Measurements from ENCODE around the gene ATXN10.

The ATXN10 gene

DNA sequence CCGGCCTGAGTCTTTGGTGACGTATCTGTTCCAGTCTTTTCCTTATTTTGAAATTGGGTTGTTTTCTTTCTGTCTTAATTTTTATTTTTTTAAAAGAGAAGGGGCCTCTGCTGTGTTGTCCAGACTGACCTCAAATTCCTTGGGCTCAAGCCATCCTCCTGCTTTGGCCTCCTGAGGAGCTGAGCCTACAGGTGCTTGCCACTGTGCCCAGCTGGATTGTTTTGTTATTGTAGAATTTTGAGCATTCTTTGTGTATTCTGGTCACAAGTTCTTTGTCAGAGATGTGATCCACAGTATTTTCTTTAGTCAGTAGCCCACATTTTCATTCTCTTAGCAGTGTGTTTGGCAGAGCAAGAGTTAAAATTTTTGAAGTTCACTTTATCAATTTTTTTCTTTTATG lies 100.1 kb downstream of the ATXN10 start:
- no peak for DNase-seq (ENCODE audit: low read depth)
- no peak for TF ChIP-seq CTCF (conservative IDR thresholded peaks at IDR 0.05; ENCODE audit: control insufficient read depth, insufficient read depth, low read depth, low read length)
- no peak overlapping the region for H3K4me3 ChIP-seq (ENCODE audit: control insufficient read depth, low read depth, low read length)

- no peak for TF ChIP-seq CTCF (conservative IDR thresholded peaks at IDR 0.05; ENCODE audit: control insufficient read depth, insufficient read depth, low read depth, low read length)
- H3K4me3 ChIP-seq (ENCODE audit: control insufficient read depth, low read depth, low read length): no peak overlapping the region
- DNase-seq (ENCODE audit: low read depth): no peak
These were observed 101.1 kb downstream of the ATXN10 start for GRCh38 chr22:45772743-45773142.

GRCh38 chr22:45774001-45774670 lies 102.5 kb downstream of the ATXN10 start:
- no peak for DNase-seq (ENCODE audit: low read depth)
- no peak overlapping the region for H3K4me3 ChIP-seq (ENCODE audit: control insufficient read depth, low read depth, low read length)

GRCh38 chr22:45775062-45775461 lies 103.4 kb downstream of the ATXN10 start:
- no peak for TF ChIP-seq CTCF (conservative IDR thresholded peaks at IDR 0.05; ENCODE audit: control insufficient read depth, insufficient read depth, low read depth, low read length)
- no peak for DNase-seq (ENCODE audit: low read depth)
- H3K4me3 ChIP-seq (ENCODE audit: control insufficient read depth, low read depth, low read length): no peak overlapping the region

More at GRCh38 chr22:45774001-45774670, 102.5 kb downstream of the ATXN10 start:
- TF ChIP-seq CTCF (conservative IDR thresholded peaks at IDR 0.05; ENCODE audit: control insufficient read depth, insufficient read depth, low read depth, low read length): no peak

DNA sequence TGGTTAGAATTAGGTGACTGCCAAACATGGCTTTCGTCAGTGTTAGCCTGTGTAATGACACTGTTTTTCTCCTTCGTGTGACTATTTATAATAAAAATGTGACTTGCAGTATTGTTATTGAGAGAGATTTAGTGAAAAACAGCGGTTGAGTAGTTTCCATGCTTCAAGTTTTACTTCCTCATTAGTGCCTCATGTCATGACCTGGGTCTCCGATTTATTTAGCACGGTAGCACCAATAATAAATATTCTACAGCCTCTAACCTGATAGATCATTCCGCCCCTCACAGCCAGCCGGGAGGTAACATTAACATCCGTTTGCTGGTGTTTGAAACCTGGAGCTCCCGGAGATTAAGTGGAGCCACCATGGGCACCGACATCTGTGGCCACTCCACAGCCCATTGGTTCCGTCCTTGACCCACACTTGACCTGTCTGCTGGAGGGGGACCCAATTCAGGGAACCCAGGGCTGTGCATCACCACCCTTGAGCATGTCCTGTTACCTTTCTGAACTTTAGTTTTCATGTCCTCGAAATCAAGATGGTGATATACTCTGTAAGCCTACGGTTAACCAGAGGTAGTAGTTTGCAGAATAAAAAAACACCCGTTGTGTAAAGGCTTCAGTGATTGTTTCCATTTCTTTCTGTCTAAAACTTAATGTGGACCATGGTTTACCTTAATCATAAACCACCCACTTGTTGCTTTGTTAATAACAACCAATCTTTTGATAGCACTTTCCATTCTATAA lies 104.1 kb downstream of the ATXN10 start:
- H3K4me3 ChIP-seq (ENCODE audit: control insufficient read depth, low read depth, low read length): no peak overlapping the region
- no peak for TF ChIP-seq CTCF (conservative IDR thresholded peaks at IDR 0.05; ENCODE audit: control insufficient read depth, insufficient read depth, low read depth, low read length)
- no peak for DNase-seq (ENCODE audit: low read depth)

GRCh38 chr22:45776313-45776585 lies 104.6 kb downstream of the ATXN10 start:
- no peak for DNase-seq (ENCODE audit: low read depth)
- no peak overlapping the region for H3K4me3 ChIP-seq (ENCODE audit: control insufficient read depth, low read depth, low read length)
- no peak for TF ChIP-seq CTCF (conservative IDR thresholded peaks at IDR 0.05; ENCODE audit: control insufficient read depth, insufficient read depth, low read depth, low read length)

All from fibroblast of mammary gland (primary cell).